GM13976 (cell line): ENCODE data around the gene CSDE1.
"Not testable (repeated sequence)": the region's sequence is repeated elsewhere in the genome, so short reads cannot be mapped to it uniquely, and the experiment has no call there.

Experiments
- DNase-seq: peaks from one replicate; pipeline ENCODE4 v3.0.0; 2012; ENCODE audit warnings: low spot score
- in situ Hi-C: fragments of 300-500 bp; cut with MboI; formaldehyde crosslinking; loops from one replicate; pipeline ENCODE4 v1.12.0; 2022; ENCODE audit warnings: low sequenced_read_pairs, mixed read lengths, inconsistent platforms; ENCODE audit not compliant: unreplicated experiment
- TF ChIP-seq, protein P1 (sequence below): IDR thresholded peaks from 2 replicates; pipeline ENCODE4 v1.5.1; 2012; ENCODE audit warnings: borderline replicate concordance, mild to moderate bottlenecking; ENCODE audit not compliant: insufficient read depth; ENCODE audit errors: extremely low read depth, missing control alignments, control extremely low read depth

CSDE1 gene

DNA sequence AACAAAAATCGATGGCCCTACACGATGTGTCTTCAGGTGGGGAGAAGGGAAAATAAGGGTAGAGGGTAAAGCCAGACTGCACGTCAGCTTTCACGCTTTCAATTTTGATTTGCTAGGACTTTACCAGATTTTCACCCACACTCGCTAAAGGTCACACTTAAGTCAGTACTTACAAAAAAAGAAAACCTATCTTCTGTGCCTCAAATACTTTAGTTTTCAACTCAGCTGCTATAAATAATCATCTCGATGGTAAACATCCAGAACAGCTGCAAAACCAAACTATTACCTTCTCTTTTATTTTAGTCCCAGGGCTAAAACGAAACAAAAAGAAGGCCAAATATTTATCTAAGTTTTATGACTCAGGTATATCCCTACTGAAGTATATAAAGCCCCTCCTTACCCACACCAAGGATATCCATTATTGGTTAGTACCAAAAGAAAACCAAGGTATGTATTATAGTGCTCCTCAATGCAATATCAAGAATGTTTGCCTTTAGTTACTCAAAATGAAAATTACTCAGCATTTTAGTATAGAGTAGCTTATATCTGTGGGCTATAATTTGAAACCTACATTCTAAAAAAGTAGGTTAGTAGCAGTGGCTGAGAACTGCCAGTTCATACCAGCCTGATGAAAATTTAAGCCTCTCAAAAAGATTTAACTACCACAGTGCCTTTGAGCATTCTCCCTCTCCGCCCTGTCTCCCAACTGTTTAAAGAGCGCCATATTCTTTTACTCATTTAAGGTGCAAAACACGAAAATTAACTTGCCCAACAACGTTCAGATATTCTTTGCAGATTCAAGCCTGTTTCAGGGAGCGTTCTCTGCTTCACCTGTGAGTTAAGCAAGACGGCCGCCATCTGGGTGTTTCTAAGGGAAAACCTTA lies 1.5 kb downstream of the CSDE1 start:
- in situ Hi-C loops, result no loop called here
- TF ChIP-seq, protein P1, sequence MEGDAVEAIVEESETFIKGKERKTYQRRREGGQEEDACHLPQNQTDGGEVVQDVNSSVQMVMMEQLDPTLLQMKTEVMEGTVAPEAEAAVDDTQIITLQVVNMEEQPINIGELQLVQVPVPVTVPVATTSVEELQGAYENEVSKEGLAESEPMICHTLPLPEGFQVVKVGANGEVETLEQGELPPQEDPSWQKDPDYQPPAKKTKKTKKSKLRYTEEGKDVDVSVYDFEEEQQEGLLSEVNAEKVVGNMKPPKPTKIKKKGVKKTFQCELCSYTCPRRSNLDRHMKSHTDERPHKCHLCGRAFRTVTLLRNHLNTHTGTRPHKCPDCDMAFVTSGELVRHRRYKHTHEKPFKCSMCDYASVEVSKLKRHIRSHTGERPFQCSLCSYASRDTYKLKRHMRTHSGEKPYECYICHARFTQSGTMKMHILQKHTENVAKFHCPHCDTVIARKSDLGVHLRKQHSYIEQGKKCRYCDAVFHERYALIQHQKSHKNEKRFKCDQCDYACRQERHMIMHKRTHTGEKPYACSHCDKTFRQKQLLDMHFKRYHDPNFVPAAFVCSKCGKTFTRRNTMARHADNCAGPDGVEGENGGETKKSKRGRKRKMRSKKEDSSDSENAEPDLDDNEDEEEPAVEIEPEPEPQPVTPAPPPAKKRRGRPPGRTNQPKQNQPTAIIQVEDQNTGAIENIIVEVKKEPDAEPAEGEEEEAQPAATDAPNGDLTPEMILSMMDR, result no peak
- peak; percentile 65 for DNase-seq

DNA sequence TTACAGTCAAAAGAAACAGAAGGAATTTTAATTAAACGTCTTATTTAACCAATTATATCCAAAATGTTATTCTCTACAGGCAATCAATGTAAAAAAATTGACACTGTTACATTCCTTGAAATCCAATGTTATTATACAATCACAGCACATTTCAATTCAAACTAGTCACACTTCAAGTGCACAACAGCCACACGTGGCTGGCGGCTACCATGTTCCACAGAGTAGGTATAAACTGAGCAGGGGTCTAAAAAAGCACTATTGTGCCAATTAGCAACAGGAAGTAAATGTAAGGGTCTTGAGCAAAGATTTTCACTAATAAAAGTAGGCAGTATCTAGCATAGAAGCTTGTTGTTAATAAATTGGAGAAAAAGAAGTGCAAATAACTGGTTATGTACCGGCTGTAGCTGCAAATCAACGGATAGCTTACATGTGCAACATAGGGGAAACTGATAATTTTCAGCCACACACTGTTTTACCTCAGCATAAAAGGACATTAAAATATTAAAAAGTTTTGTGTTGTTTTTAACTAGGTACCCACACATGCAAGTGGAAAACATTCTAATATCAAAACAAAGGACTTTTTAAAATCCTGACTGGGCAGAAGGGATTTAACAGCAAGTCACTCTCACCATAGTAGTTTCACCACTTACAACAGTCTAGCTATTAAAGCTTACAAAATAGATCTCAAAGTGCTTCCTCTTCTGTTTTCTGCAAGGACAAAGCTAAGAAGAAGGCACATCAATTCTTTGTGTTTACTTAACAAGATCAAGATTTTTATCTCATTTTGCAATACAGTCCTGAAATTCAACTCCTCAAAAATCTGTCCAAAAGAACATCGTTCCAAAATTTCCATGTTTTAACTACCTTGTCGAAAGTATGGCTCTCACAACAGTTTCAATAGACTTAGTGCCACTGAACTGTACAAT lies 2.5 kb downstream of the CSDE1 start:
- DNase-seq, result no peak
- TF ChIP-seq, protein P1, result no peak
- in situ Hi-C loops, result no loop called here

DNA sequence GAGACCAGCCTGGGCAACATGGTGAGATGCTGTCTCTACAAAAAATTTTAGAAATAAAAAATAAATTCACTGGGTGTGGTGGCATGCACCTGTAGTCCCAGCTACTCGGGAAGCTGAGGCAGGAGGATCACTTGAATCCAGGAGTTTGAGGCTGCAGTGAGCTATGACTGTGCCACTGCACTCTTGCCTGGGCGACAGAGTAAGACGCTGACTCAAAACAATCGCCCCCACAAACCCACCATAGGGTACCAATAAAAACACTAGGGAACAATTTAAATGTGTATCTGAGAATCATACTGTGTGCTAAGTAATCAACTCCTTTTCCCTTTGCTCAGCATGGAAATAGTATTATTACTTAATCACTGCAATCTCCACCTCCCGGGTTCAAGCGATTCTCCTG lies 4.1 kb downstream of the CSDE1 start:
- DNase-seq, in situ Hi-C loops: not testable (repeated sequence)

DNA sequence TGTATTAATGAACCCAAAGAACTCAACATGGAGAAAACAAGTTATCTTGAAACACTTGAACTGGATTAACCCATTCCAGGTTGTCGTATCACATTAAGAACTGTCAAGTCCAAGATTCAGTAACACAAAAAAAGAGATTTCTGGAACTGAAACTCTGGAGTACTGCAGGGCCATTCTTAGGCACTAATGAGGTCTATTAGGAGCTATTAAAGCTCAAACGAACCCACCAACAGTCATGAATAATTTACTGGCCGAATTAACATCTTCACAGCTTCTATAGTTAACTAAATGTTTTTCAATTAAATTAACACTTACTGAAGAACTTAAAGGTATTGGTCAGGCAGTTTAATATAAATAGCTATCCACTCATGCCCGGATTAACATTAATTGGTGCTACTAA lies 4.6 kb downstream of the CSDE1 start:
- no peak for DNase-seq
- in situ Hi-C loops, result no loop called here
- TF ChIP-seq, protein P1, result no peak

DNA sequence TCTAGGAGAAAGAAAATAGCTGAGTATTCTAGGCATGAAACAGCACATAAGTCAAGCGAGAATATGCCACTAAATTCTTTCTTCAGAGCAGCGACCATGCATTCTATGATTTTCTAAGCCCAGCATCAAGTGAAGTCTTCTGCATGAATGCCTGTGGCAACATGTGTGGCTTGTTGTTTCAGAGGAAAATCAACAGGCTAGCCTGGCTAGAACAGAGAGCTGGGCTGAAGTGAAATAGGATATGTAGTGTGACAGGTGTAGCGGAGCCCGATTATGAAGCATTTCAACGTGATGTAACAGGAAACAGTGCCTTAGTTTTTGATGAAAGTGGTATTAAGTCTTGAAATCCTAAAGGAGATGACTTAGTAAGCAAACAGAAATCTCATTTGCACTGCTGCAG lies 7.0 kb downstream of the CSDE1 start:
- no peak for DNase-seq
- TF ChIP-seq, protein P1, result no peak
- in situ Hi-C loops, result no loop called here

DNA sequence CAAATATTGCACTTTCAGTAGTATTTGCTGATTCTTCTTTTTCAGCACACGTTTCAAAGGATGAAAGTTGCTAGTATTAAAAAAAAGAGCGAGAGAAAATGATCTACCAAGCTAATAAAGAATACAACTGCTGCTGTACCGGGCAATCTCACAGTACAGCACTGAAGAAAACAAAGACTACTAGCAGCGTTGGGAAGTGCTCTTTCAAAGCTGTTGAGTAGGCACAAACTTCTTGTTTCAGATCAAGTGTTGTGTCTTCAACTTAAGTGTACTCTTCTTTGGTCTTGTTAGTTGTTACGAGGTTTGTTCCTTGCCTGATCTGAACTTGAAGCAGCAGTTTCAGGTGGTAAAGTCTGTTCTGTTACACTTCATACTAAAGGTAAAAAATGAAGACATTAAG lies 7.9 kb downstream of the CSDE1 start:
- TF ChIP-seq, protein P1, result no peak
- in situ Hi-C loops, result no loop called here
- no peak for DNase-seq
